ENCODE data around the gene TTC4.

TTC4 gene

DNA sequence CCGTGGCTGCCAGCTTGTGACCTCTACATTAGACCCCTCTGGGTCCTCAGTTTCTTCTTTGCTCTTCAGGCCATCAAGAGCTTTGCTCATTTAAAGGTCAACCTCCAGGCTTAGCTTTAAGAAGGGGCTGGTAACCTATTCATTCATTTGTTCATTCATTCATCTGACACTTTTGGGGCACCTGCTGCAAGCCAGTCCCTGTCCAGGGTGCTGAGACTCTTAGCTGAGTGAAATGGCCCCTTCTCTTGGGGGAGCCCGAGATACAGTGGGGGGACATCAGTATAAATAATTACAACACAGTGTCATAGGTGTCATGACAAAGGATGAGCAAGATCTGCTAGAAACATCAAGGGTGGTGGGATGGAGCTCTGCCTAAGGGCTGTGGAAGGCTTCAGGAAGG is 10.5 kb upstream of the TTC4 start:
- TF ChIP-seq, protein P1, sequence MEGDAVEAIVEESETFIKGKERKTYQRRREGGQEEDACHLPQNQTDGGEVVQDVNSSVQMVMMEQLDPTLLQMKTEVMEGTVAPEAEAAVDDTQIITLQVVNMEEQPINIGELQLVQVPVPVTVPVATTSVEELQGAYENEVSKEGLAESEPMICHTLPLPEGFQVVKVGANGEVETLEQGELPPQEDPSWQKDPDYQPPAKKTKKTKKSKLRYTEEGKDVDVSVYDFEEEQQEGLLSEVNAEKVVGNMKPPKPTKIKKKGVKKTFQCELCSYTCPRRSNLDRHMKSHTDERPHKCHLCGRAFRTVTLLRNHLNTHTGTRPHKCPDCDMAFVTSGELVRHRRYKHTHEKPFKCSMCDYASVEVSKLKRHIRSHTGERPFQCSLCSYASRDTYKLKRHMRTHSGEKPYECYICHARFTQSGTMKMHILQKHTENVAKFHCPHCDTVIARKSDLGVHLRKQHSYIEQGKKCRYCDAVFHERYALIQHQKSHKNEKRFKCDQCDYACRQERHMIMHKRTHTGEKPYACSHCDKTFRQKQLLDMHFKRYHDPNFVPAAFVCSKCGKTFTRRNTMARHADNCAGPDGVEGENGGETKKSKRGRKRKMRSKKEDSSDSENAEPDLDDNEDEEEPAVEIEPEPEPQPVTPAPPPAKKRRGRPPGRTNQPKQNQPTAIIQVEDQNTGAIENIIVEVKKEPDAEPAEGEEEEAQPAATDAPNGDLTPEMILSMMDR (IDR thresholded peaks at IDR 0.05), result no peak
- H3K4me3 ChIP-seq (ENCODE audit: low read depth in 1 of 2, low read length in 1 of 2), result no peak overlapping the region
- no peaks in the 10 kb centered on the region for H3K4me1 ChIP-seq (ENCODE audit: control insufficient read depth in 1 of 2, insufficient read depth in 1 of 2, low read depth in 1 of 2, low read length in 1 of 2)

DNA sequence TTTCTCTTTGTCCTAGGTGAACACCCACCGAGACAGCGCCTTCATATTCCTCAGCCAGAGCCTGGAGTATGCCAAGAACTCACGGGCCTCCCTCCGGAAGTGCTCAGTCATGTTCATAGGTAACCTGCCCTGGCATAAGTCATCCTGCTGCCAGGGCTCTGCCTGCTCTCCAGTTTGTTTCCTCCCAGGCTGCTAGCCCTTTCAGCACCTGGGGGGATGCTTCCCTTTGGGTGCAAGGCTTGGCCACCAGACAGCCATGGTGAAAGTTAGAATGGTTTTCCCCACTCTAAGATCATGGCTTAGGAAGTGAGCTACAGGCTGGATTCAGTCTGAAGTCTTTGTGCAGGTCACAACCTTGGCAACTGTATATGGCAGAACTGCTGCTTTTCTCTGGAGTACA is 9.2 kb upstream of the TTC4 start:
- TF ChIP-seq, protein P1 (IDR thresholded peaks at IDR 0.05), result no peak
- H3K4me3 ChIP-seq (ENCODE audit: low read depth in 1 of 2, low read length in 1 of 2), result no peak overlapping the region
- H3K36me3 ChIP-seq, result no peaks in the 10 kb centered on the region
- no peak overlapping the region for H3K27ac ChIP-seq
- H3K4me1 ChIP-seq (ENCODE audit: control insufficient read depth in 1 of 2, insufficient read depth in 1 of 2, low read depth in 1 of 2, low read length in 1 of 2), result no peaks in the 10 kb centered on the region
- H3K27me3 ChIP-seq, result no peaks in the 10 kb centered on the region
- H3K9me3 ChIP-seq, result no peaks in the 10 kb centered on the region

More for the DNA sequence above, 10.5 kb upstream of the TTC4 start:
- H3K9me3 ChIP-seq, result no peaks in the 10 kb centered on the region
- H3K27ac ChIP-seq, result no peak overlapping the region
- H3K36me3 ChIP-seq, result no peaks in the 10 kb centered on the region
- no peaks in the 10 kb centered on the region for H3K27me3 ChIP-seq

DNA sequence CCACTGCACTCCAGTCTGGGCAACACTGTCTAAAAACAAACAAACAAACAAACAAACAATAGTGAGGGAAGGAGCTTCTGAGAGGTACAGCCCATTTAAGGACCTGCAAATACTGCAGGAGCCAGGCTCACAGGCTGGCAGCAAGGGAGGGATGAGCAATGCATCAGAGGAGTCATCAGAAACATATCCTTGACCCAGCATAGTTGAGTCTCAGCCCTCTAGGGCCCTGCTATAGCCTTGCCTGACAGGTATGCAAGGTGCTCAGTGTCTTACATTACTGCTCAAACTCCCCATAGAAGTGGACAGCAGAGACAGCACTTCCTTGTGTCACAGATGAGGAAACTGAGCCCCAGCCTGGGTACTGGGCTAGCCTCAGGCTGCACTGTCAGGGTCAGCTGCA is 7.3 kb upstream of the TTC4 start:
- no peaks in the 10 kb centered on the region for H3K27me3 ChIP-seq
- H3K36me3 ChIP-seq, result no peaks in the 10 kb centered on the region
- H3K27ac ChIP-seq, result no peak overlapping the region
- H3K4me3 ChIP-seq (ENCODE audit: low read depth in 1 of 2, low read length in 1 of 2), result no peak overlapping the region
- TF ChIP-seq, protein P1 (IDR thresholded peaks at IDR 0.05), result no peak
- H3K4me1 ChIP-seq (ENCODE audit: control insufficient read depth in 1 of 2, insufficient read depth in 1 of 2, low read depth in 1 of 2, low read length in 1 of 2), result no peaks in the 10 kb centered on the region
- no peaks in the 10 kb centered on the region for H3K9me3 ChIP-seq

DNA sequence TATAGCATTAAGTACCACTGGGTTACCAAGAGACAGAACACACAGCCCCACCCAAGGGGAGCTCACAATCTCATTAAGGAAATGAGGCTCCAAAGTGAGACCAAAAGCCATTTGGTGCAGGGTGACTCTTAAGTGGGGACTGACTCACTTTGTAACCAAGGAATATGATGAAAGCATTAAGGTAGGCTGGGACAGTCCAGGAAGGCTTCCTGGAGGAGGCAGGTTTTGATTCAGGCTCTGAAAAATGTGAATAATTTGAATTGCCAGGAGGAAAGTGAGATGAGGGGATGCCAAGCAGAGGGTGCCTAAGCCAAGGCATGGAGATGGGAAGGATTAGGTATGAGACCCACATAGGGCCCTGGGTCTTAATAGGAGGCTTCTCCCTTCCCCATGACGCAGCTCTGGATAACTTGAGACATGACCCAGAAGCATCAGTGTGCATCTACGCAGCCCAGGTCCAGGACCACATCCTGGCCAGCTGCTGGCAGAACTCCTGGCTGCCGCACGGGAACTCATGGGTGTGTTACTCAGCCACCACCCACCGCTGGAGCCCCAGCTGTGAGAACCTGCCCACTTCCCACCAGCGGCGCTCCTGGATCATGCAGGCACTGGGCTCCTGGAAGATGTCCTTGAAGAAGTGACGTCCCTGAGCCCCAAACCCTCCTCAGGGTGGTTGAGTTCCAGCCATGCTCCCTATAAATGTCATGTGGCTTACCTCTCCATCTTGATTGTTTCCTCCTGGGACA is 5.9 kb upstream of the TTC4 start:
- Histone ChIP-seq H3K9me3 (no peaks in the 10 kb centered on the region), H3K36me3 (no peaks in the 10 kb centered on the region), H3K27me3 (no peaks in the 10 kb centered on the region), H3K4me1 (ENCODE audit: control insufficient read depth in 1 of 2, insufficient read depth in 1 of 2, low read depth in 1 of 2, low read length in 1 of 2) (no peaks in the 10 kb centered on the region), H3K27ac (no peak overlapping the region), H3K4me3 (ENCODE audit: low read depth in 1 of 2, low read length in 1 of 2) (no peak overlapping the region)
- TF ChIP-seq, protein P1 (IDR thresholded peaks at IDR 0.05), result no peak

DNA sequence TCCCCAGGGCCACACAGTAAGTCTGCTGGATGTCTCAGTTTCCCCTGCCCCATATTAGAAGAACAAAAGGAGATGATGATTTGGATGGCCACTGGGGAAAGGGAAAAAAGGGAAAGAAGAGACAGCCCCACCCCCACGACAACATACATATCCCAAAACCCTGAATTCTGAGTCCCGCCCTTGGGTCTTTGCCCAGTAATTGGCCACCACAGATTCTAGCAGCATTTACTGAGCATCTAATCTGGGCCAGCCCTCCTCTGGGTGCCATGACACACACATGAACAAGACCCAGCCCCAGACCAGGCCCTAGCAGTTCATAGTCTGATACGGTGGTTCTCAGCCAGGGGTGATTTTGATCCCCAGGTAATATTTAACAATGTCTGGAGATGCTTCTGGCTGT is 5.2 kb upstream of the TTC4 start:
- Histone ChIP-seq H3K4me1 (ENCODE audit: control insufficient read depth in 1 of 2, insufficient read depth in 1 of 2, low read depth in 1 of 2, low read length in 1 of 2) (peaks cover 4% of the 10 kb centered on the region in 2 experiments), H3K36me3 (no peaks in the 10 kb centered on the region), H3K9me3 (no peaks in the 10 kb centered on the region), H3K4me3 (ENCODE audit: low read depth in 1 of 2, low read length in 1 of 2) (no peak overlapping the region), H3K27me3 (no peaks in the 10 kb centered on the region), H3K27ac (no peak overlapping the region)
- TF ChIP-seq, protein P1 (IDR thresholded peaks at IDR 0.05), result no peak
